ENCODE results near the gene RABGGTB. TPM values are rescaled to one million over a fixed set of nuclear protein-coding genes. Genes with fewer than 3 reads are reported as not detected.
A peak's percentile ranks its signal among the peaks of the same experiment; 100 is the strongest.
"Not testable (repeated sequence)": the region's sequence is repeated elsewhere in the genome, so short reads cannot be mapped to it uniquely, and the experiment has no call there.

Gene RABGGTB
- 78.8 and 89.8 TPM in 2 replicates for total RNA-seq

- DNase-seq (ENCODE audit: low read depth): peak; percentile 91
These were observed at the start of gene RABGGTB for GRCh38 chr1:75785983-75786853. RABGGTB (plus strand) TSS chr1:75786256; CDS start chr1:75786272, 16 bp downstream.

GRCh38 chr1:75742047-75742625, 43.9 kb upstream of the RABGGTB start:
- no peak for DNase-seq (ENCODE audit: low read depth)

- no peak for DNase-seq (ENCODE audit: low read depth)
These were observed 40.8 kb upstream of the RABGGTB start for GRCh38 chr1:75745276-75745675.

- DNase-seq (ENCODE audit: low read depth): not testable (repeated sequence)
These were observed 28.8 kb upstream of the RABGGTB start for GRCh38 chr1:75757210-75757609.

GRCh38 chr1:75758543-75758942, 27.5 kb upstream of the RABGGTB start:
- not testable (repeated sequence) for DNase-seq (ENCODE audit: low read depth)

- no peak for DNase-seq (ENCODE audit: low read depth)
These were observed 21.9 kb upstream of the RABGGTB start for GRCh38 chr1:75764057-75764655.

GRCh38 chr1:75765697-75766355, 20.2 kb upstream of the RABGGTB start:
- peak; percentile 66 for DNase-seq (ENCODE audit: low read depth)

GRCh38 chr1:75768016-75768415, 18.0 kb upstream of the RABGGTB start:
- DNase-seq (ENCODE audit: low read depth): peak; percentile 18

GRCh38 chr1:75770761-75771160, 15.3 kb upstream of the RABGGTB start:
- no peak for DNase-seq (ENCODE audit: low read depth)

- no peak for DNase-seq (ENCODE audit: low read depth)
These were observed 14.1 kb upstream of the RABGGTB start for GRCh38 chr1:75771978-75772377.

GRCh38 chr1:75777812-75778211, 8.2 kb upstream of the RABGGTB start:
- DNase-seq (ENCODE audit: low read depth): not testable (repeated sequence)

GRCh38 chr1:75778694-75779093, 7.4 kb upstream of the RABGGTB start:
- DNase-seq (ENCODE audit: low read depth): not testable (repeated sequence)

GRCh38 chr1:75780183-75780582, 5.9 kb upstream of the RABGGTB start:
- not testable (repeated sequence) for DNase-seq (ENCODE audit: low read depth)

- not testable (repeated sequence) for DNase-seq (ENCODE audit: low read depth)
These were observed 2.1 kb upstream of the RABGGTB start for GRCh38 chr1:75783920-75784319.

GRCh38 chr1:75785320-75785982, 605 bp upstream of the RABGGTB start:
- DNase-seq (ENCODE audit: low read depth): no peak

GRCh38 chr1:75786901-75787493, 941 bp downstream of the RABGGTB start:
- no peak for DNase-seq (ENCODE audit: low read depth)

- DNase-seq (ENCODE audit: low read depth): no peak
These were observed 1.5 kb downstream of the RABGGTB start for GRCh38 chr1:75787524-75787923.

- DNase-seq (ENCODE audit: low read depth): no peak
These were observed 3.9 kb downstream of the RABGGTB start for GRCh38 chr1:75789988-75790387.

- peak; percentile 78 for DNase-seq (ENCODE audit: low read depth)
These were observed 5.0 kb downstream of the RABGGTB start for GRCh38 chr1:75791022-75791421.

- no peak for DNase-seq (ENCODE audit: low read depth)
These were observed 6.0 kb downstream of the RABGGTB start for GRCh38 chr1:75792091-75792490.

- DNase-seq (ENCODE audit: low read depth): no peak
These were observed 8.3 kb downstream of the RABGGTB start for GRCh38 chr1:75794382-75794781.

Measured in renal cortical epithelial cell (primary cell).